CD14-positive monocyte (primary cell): ENCODE measurements around the gene CD33. TPM values are rescaled to one million over a fixed set of nuclear protein-coding genes. Genes with fewer than 3 reads are reported as not detected.

Source experiments
- DNase-seq, 3 donors: peaks; one replicate each; pipeline ENCODE4 v3.0.0-alpha.2; 2011 to 2022
- H2AFZ ChIP-seq: 2 replicates; pipeline ENCODE4 v1.6.0; 2012; ENCODE audit warnings: mild to moderate bottlenecking, low read depth, low read length, inconsistent platforms; ENCODE audit not compliant: insufficient read depth, poor library complexity, severe bottlenecking
- H3K27ac ChIP-seq, 2 donors: 1 replicate in 1 of 2; 2 replicates in 1 of 2; pipeline ENCODE4 v1.5.1; 2012 to 2013; ENCODE audit warnings: low read length in 2 of 2, control low read depth in 1 of 2, inconsistent platforms in 1 of 2, low read depth in 1 of 2, mild to moderate bottlenecking in 1 of 2
- H3K27me3 ChIP-seq, 2 donors: one replicate each; pipeline versions ENCODE4 v1.6.0 to v1.6.1; 2011 to 2013; ENCODE audit warnings: low read length in 2 of 2; ENCODE audit not compliant: control insufficient read depth in 2 of 2, insufficient read depth in 2 of 2
- H3K36me3 ChIP-seq, 2 donors: replicated peaks in 1 of 2; 1 replicate in 1 of 2; 2 replicates in 1 of 2; pipeline versions ENCODE4 v1.5.1 to v1.6.1; 2012 to 2013; ENCODE audit warnings: low read length in 2 of 2, control low read depth in 1 of 2, inconsistent platforms in 1 of 2, mild to moderate bottlenecking in 1 of 2; ENCODE audit not compliant: insufficient read depth in 2 of 2, control insufficient read depth in 1 of 2
- H3K4me1 ChIP-seq, 2 donors: 1 replicate in 1 of 2; 2 replicates in 1 of 2; pipeline versions ENCODE4 v1.5.1 to v1.6.1; 2012 to 2013; ENCODE audit warnings: low read length in 2 of 2, control low read depth in 1 of 2, inconsistent platforms in 1 of 2, mild to moderate bottlenecking in 1 of 2, moderate library complexity in 1 of 2; ENCODE audit not compliant: insufficient read depth in 2 of 2, control insufficient read depth in 1 of 2
- H3K4me2 ChIP-seq: replicated peaks from 2 replicates; pipeline ENCODE3; 2012; ENCODE audit warnings: low read length, moderate library complexity, mild to moderate bottlenecking; ENCODE audit not compliant: poor library complexity, severe bottlenecking; ENCODE audit errors: extremely low read depth
- H3K4me3 ChIP-seq, 3 experiments: fragments of 200-600 bp in 1 of 3; sonication (generic) in 1 of 3; replicated peaks in 1 of 3; 1 replicate in 2 of 3; 2 replicates in 1 of 3; pipeline ENCODE4 v1.5.1; 2011 to 2013; ENCODE audit warnings: low read length in 3 of 3, mild to moderate bottlenecking in 3 of 3, control low read depth in 2 of 3, low read depth in 2 of 3, inconsistent platforms in 1 of 3, moderate library complexity in 1 of 3
- H3K79me2 ChIP-seq: 2 replicates; pipeline ENCODE4 v1.6.0; 2012; ENCODE audit warnings: mild to moderate bottlenecking, control low read depth, inconsistent platforms, low read length, moderate library complexity; ENCODE audit not compliant: insufficient read depth
- H3K9ac ChIP-seq: 2 replicates; pipeline ENCODE4 v1.6.0; 2017; ENCODE audit warnings: low read length, mild to moderate bottlenecking; ENCODE audit not compliant: insufficient read depth, poor library complexity, severe bottlenecking
- H3K9me3 ChIP-seq, 2 donors: replicated peaks in 1 of 2; 1 replicate in 1 of 2; 2 replicates in 1 of 2; pipeline versions ENCODE4 v1.5.1 to v1.6.1; 2012 to 2013; ENCODE audit warnings: low read length in 2 of 2, control low read depth in 1 of 2; ENCODE audit not compliant: control insufficient read depth in 1 of 2, insufficient read depth in 1 of 2
- H4K20me1 ChIP-seq: 2 replicates; pipeline ENCODE4 v1.6.0; 2012; ENCODE audit warnings: mild to moderate bottlenecking, low read length, control low read depth, moderate library complexity; ENCODE audit not compliant: insufficient read depth
- H3K27ac Mint-ChIP-seq, 7 donors: one replicate each; pipeline ENCODE4 v1.8.0; 2020; ENCODE audit warnings: mild to moderate bottlenecking in 7 of 7, mixed read lengths in 7 of 7, moderate library complexity in 6 of 7, inconsistent platforms in 2 of 7
- H3K27me3 Mint-ChIP-seq, 3 donors: one replicate each; pipeline ENCODE4 v1.8.0; 2021 to 2022; ENCODE audit warnings: low read depth in 3 of 3, mild to moderate bottlenecking in 3 of 3, mixed read lengths in 3 of 3, moderate library complexity in 3 of 3, inconsistent platforms in 1 of 3
- H3K36me3 Mint-ChIP-seq, 2 donors: one replicate each; pipeline ENCODE4 v1.8.0; 2020; ENCODE audit warnings: mixed read lengths in 2 of 2, inconsistent platforms in 1 of 2, mild to moderate bottlenecking in 1 of 2
- H3K4me1 Mint-ChIP-seq: one replicate; pipeline ENCODE4 v1.8.0; 2020; ENCODE audit warnings: mild to moderate bottlenecking, mixed read lengths
- H3K4me3 Mint-ChIP-seq, 2 donors: one replicate each; pipeline ENCODE4 v1.8.0; 2020; ENCODE audit warnings: mild to moderate bottlenecking in 2 of 2, mixed read lengths in 2 of 2, moderate library complexity in 1 of 2
- H3K9me3 Mint-ChIP-seq, 7 donors: one replicate each; pipeline ENCODE4 v1.8.0; 2020 to 2022; ENCODE audit warnings: mixed read lengths in 7 of 7, mild to moderate bottlenecking in 6 of 7, moderate library complexity in 6 of 7, inconsistent platforms in 2 of 7
- WGBS: methylation state at CpG from one replicate; pipeline ENCODE4 v1.1.5; 2013; ENCODE audit warnings: missing lambda C conversion rate; ENCODE audit not compliant: insufficient coverage; 5-methylcytosine and 5-hydroxymethylcytosine counted together
- intact Hi-C, 2 donors: fragments of 100-400 bp; cut with micrococcal nuclease; formaldehyde crosslinking; loops; one replicate each; pipeline versions ENCODE4 v1.15.0 to v1.15.1; 2023
- polyA plus RNA-seq, 3 donors: library from polyadenylated mRNA; depleted of rRNA in 1 of 3; unstranded in 2 of 3; stranded (reverse) in 1 of 3; fragments of 300-500 nt in 2 of 3; fragments of >200 nt in 1 of 3; fragmentation: Illumina TruSeq in 2 of 3; gene quantifications; 1 replicate in 2 of 3; 2 replicates in 1 of 3; pipeline ENCODE4 v1.2.3, GENCODE V29; 2012 to 2021
- TF ChIP-seq, protein P1 (sequence below): fragments of 200-600 bp; IDR thresholded peaks from one replicate; pipeline ENCODE4 v1.8.0; 2022; ENCODE audit warnings: antibody characterized with exemption, mild to moderate bottlenecking

Gene CD33
- polyA plus RNA-seq, 3 donors = 229 to 360 (median 264) TPM

DNA sequence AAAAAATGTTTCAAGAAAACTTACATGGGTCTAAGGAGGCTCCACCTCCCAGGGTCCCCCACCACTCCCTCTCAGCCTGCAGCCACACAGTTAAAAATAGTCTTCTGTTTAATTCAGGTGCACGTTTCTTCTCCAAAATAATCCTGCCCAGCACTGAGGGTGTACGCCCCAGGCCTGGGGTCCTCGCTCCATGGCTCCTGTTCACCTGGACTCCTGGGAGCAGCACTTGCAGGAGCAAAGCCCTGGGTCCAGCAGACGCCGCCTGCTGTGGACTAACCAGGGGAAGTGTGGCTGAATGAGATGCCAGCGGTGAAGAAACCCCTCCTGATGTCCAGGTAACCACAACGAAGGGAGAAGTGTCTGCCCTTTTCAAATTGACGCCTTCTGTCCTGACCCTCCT, 41.3 kb upstream of the CD33 start:
- peaks cover 0 to 5% of the 10 kb centered on the region in 2 donors for H3K36me3 Mint-ChIP-seq
- 47% methylated on average over 6 of the region's 8 CpGs for WGBS
- H3K27ac Mint-ChIP-seq = peak overlapping the region in 1 of 7 donors; percentile 43

DNA sequence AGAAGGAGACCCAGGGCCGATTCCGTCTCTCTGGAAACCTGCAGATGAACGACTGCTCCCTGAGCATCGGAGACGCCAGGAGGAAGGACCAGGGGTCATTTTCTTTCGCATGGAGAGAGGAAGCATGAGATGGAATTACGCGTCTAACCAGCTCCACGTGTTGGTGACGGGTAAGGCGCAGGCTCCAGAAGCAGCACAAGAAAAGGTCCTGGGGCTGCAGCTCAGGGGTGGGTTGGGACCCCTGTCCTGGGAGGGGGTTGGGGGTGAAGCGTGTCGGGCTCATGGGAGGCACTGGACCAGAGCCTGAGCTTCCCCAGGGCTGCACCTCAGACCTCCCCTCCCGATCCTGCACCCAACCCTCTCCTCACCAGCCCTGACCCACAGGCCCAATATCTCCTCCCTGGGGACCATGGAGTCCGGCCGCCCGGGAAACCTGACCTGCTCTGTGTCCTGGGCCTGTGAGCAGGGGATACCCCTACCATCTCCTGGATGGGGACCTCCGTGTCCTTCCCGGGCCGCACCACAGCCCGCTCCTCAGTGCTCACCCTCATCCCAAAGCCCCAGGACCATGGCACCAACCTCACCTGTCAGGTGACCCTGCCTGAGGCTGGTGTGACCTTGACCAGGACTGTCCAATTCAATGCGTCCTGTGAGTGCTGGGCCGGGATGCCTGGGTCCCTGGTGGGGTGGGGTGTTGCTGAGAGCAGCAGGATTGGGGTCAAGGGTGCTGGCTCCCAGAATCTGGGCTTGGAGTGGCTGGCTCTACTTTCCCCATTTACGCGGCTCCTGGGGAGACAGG, 39.6 kb upstream of the CD33 start:
- intact Hi-C loops = no loop called here
- Mint-ChIP-seq H3K36me3 (peaks cover 0 to 5% of the 10 kb centered on the region in 2 donors), H3K27me3 (peaks cover 7 to 14% (median 13%) of the 10 kb centered on the region in 3 donors), H3K4me1 (peaks cover 37% of the 10 kb centered on the region), H3K27ac (peak overlapping the region in 2 of 7 donors; percentile 20 to 34), H3K9me3 (peaks cover 0 to 4% (median 0%) of the 10 kb centered on the region in 7 donors), H3K4me3 (peak overlapping the region; percentile 21 to 85)
- Histone ChIP-seq H3K9me3 (peaks cover 0 to 5% of the 10 kb centered on the region in 2 donors), H2AFZ (no peak overlapping the region), H3K4me3 (peak overlapping the region in 1 of 3 experiments; percentile 50), H4K20me1 (no peaks in the 10 kb centered on the region), H3K4me2 (peak overlapping the region; percentile 44), H3K9ac (peak overlapping the region; percentile 15), H3K36me3 (no peaks in the 10 kb centered on the region), H3K27me3 (peaks cover 0 to 8% of the 10 kb centered on the region in 2 donors), H3K4me1 (peaks cover 38 to 41% of the 10 kb centered on the region in 2 donors), H3K79me2 (no peaks in the 10 kb centered on the region), H3K27ac (no peak overlapping the region)
- DNase-seq = no peak
- 96% methylated on average over 13 of the region's 25 CpGs for WGBS
- TF ChIP-seq, protein P1, sequence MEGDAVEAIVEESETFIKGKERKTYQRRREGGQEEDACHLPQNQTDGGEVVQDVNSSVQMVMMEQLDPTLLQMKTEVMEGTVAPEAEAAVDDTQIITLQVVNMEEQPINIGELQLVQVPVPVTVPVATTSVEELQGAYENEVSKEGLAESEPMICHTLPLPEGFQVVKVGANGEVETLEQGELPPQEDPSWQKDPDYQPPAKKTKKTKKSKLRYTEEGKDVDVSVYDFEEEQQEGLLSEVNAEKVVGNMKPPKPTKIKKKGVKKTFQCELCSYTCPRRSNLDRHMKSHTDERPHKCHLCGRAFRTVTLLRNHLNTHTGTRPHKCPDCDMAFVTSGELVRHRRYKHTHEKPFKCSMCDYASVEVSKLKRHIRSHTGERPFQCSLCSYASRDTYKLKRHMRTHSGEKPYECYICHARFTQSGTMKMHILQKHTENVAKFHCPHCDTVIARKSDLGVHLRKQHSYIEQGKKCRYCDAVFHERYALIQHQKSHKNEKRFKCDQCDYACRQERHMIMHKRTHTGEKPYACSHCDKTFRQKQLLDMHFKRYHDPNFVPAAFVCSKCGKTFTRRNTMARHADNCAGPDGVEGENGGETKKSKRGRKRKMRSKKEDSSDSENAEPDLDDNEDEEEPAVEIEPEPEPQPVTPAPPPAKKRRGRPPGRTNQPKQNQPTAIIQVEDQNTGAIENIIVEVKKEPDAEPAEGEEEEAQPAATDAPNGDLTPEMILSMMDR = no peak

More for the DNA sequence above, 41.3 kb upstream of the CD33 start:
- no peak overlapping the region for H3K27ac ChIP-seq
- peaks cover 12 to 16% (median 13%) of the 10 kb centered on the region in 3 donors for H3K27me3 Mint-ChIP-seq
- no peaks in the 10 kb centered on the region for H3K36me3 ChIP-seq
- H3K9ac ChIP-seq = peak overlapping the region; percentile 15
- no peak for DNase-seq
- H3K4me3 ChIP-seq = peak overlapping the region in 1 of 3 experiments; percentile 50
- peaks cover 40% of the 10 kb centered on the region for H3K4me1 Mint-ChIP-seq
- TF ChIP-seq, protein P1 = no peak
- H3K4me1 ChIP-seq = peaks cover 38 to 41% of the 10 kb centered on the region in 2 donors
- no peaks in the 10 kb centered on the region for H4K20me1 ChIP-seq
- H3K4me2 ChIP-seq = no peak overlapping the region
- peak overlapping the region; percentile 37 to 85 for H3K4me3 Mint-ChIP-seq
- peaks cover 0 to 5% of the 10 kb centered on the region in 2 donors for H3K9me3 ChIP-seq
- H3K9me3 Mint-ChIP-seq = peaks cover 0 to 4% (median 0%) of the 10 kb centered on the region in 7 donors
- H3K27me3 ChIP-seq = peaks cover 0 to 8% of the 10 kb centered on the region in 2 donors
- peak overlapping the region; percentile 68 for H2AFZ ChIP-seq
- intact Hi-C loops = no loop called here
- H3K79me2 ChIP-seq = no peaks in the 10 kb centered on the region
